Thyroid gland (tissue), 4 donors: Measurements from ENCODE around the gene NAALADL2.

Source experiments
- CTCF ChIP-seq, 6 experiments: fragments of 200-600 bp in 3 of 6; fragments of 450-650 bp in 3 of 6; sonication (generic) in 3 of 6; IDR thresholded peaks; one replicate each; pipeline ENCODE4 v1.5.1; 2016 to 2019; ENCODE audit warnings: antibody characterized with exemption in 6 of 6, mild to moderate bottlenecking in 2 of 6, inconsistent platforms in 1 of 6, moderate library complexity in 1 of 6
- POLR2A ChIP-seq, 2 donors: fragments of 450-650 bp; IDR thresholded peaks; one replicate each; pipeline ENCODE4 v1.6.1; 2017; ENCODE audit warnings: antibody characterized with exemption in 2 of 2, mild to moderate bottlenecking in 2 of 2, moderate library complexity in 1 of 2

GRCh38 chr3:175456466-175456865 lies 597.3 kb downstream of the NAALADL2 start:
- TF ChIP-seq CTCF (IDR thresholded peaks at IDR 0.05), result no peak
- no peak for TF ChIP-seq POLR2A (IDR thresholded peaks at IDR 0.05)
